CD4-positive, alpha-beta T cell treated with Interleukin-2 at 100 ng/mL for 4 hours (primary cell): ENCODE measurements around the gene CEL.
"Not testable (repeated sequence)": the region's sequence is repeated elsewhere in the genome, so short reads cannot be mapped to it uniquely, and the experiment has no call there.

ENCODE experiments used
- DNase-seq: peaks from one replicate; pipeline ENCODE4 v3.0.0-alpha.2; 2020; ENCODE audit warnings: low spot score

The CEL gene

DNA sequence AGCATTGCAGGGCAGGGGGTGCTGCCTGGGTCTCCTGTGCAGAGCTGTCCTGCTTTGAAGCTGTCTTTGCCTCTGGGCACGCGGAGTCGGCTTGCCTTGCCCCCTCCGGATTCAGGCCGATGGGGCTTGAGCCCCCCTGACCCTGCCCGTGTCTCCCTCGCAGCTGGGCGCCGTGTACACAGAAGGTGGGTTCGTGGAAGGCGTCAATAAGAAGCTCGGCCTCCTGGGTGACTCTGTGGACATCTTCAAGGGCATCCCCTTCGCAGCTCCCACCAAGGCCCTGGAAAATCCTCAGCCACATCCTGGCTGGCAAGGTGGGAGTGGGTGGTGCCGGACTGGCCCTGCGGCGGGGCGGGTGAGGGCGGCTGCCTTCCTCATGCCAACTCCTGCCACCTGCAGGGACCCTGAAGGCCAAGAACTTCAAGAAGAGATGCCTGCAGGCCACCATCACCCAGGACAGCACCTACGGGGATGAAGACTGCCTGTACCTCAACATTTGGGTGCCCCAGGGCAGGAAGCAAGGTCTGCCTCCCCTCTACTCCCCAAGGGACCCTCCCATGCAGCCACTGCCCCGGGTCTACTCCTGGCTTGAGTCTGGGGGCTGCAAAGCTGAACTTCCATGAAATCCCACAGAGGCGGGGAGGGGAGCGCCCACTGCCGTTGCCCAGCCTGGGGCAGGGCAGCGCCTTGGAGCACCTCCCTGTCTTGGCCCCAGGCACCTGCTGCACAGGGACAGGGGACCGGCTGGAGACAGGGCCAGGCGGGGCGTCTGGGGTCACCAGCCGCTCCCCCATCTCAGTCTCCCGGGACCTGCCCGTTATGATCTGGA lies 2.7 kb downstream of the CEL start:
- no peak for DNase-seq

DNA sequence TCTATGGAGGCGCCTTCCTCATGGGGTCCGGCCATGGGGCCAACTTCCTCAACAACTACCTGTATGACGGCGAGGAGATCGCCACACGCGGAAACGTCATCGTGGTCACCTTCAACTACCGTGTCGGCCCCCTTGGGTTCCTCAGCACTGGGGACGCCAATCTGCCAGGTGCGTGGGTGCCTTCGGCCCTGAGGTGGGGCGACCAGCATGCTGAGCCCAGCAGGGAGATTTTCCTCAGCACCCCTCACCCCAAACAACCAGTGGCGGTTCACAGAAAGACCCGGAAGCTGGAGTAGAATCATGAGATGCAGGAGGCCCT lies 3.2 kb downstream of the CEL start:
- DNase-seq, result no peak

DNA sequence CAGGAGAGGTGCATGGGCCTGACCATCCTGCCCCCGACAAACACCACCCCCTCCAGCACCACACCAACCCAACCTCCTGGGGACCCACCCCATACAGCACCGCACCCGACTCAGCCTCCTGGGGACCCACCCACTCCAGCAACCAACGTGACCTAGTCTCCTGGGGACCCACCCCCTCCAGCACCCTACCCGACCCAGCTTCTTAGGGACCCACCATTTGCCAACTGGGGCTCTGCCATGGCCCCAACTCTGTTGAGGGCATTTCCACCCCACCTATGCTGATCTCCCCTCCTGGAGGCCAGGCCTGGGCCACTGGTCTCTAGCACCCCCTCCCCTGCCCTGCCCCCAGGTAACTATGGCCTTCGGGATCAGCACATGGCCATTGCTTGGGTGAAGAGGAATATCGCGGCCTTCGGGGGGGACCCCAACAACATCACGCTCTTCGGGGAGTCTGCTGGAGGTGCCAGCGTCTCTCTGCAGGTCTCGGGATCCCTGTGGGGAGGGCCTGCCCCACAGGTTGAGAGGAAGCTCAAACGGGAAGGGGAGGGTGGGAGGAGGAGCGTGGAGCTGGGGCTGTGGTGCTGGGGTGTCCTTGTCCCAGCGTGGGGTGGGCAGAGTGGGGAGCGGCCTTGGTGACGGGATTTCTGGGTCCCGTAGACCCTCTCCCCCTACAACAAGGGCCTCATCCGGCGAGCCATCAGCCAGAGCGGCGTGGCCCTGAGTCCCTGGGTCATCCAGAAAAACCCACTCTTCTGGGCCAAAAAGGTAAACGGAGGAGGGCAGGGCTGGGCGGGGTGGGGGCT lies 4.6 kb downstream of the CEL start:
- no peak for DNase-seq

DNA sequence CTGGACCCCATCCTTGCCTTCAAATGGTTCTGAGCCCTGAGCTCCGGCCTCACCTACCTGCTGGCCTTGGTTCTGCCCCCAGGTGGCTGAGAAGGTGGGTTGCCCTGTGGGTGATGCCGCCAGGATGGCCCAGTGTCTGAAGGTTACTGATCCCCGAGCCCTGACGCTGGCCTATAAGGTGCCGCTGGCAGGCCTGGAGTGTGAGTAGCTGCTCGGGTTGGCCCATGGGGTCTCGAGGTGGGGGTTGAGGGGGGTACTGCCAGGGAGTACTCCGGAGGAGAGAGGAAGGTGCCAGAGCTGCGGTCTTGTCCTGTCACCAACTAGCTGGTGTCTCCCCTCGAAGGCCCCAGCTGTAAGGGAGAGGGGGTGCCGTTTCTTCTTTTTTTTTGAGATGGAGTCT lies 5.2 kb downstream of the CEL start:
- DNase-seq, result no peak

DNA sequence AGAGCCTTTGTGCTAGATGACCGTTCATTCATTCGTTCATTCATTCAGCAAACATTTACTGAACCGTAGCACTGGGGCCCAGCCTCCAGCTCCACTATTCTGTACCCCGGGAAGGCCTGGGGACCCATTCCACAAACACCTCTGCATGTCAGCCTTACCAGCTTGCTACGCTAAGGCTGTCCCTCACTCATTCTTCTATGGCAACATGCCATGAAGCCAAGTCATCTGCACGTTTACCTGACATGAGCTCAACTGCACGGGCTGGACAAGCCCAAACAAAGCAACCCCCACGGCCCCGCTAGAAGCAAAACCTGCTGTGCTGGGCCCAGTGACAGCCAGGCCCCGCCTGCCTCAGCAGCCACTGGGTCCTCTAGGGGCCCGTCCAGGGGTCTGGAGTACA lies 6.0 kb downstream of the CEL start:
- DNase-seq, result no peak

DNA sequence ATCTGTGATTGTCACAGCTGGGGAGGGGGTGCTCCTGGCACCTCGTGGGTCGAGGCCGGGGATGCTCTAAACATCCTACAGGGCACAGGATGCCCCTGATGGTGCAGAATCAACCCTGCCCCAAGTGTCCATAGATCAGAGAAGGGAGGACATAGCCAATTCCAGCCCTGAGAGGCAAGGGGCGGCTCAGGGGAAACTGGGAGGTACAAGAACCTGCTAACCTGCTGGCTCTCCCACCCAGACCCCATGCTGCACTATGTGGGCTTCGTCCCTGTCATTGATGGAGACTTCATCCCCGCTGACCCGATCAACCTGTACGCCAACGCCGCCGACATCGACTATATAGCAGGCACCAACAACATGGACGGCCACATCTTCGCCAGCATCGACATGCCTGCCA lies 6.7 kb downstream of the CEL start:
- DNase-seq, result not testable (repeated sequence)

DNA sequence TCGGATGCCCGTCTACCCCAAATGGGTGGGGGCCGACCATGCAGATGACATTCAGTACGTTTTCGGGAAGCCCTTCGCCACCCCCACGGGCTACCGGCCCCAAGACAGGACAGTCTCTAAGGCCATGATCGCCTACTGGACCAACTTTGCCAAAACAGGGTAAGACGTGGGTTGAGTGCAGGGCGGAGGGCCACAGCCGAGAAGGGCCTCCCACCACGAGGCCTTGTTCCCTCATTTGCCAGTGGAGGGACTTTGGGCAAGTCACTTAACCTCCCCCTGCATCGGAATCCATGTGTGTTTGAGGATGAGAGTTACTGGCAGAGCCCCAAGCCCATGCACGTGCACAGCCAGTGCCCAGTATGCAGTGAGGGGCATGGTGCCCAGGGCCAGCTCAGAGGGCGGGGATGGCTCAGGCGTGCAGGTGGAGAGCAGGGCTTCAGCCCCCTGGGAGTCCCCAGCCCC lies 8.8 kb downstream of the CEL start:
- not testable (repeated sequence) for DNase-seq

DNA sequence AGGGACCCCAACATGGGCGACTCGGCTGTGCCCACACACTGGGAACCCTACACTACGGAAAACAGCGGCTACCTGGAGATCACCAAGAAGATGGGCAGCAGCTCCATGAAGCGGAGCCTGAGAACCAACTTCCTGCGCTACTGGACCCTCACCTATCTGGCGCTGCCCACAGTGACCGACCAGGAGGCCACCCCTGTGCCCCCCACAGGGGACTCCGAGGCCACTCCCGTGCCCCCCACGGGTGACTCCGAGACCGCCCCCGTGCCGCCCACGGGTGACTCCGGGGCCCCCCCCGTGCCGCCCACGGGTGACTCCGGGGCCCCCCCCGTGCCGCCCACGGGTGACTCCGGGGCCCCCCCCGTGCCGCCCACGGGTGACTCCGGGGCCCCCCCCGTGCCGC lies 9.2 kb downstream of the CEL start:
- not testable (repeated sequence) for DNase-seq

DNA sequence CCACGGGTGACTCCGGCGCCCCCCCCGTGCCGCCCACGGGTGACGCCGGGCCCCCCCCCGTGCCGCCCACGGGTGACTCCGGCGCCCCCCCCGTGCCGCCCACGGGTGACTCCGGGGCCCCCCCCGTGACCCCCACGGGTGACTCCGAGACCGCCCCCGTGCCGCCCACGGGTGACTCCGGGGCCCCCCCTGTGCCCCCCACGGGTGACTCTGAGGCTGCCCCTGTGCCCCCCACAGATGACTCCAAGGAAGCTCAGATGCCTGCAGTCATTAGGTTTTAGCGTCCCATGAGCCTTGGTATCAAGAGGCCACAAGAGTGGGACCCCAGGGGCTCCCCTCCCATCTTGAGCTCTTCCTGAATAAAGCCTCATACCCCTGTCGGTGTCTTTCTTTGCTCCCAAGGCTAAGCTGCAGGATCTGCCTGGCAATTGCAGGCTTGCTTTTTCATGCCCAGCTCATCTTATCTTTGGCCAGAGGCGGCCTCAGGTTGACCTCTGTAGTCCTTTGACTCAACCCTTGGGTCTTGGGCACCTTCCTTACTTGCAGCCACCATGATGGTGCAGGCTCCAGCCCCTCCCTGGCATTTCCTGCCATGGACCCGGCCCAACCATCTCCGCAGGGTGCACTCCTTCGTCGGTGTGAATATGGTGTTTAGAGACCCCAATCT lies 9.8 kb downstream of the CEL start:
- no peak for DNase-seq

DNA sequence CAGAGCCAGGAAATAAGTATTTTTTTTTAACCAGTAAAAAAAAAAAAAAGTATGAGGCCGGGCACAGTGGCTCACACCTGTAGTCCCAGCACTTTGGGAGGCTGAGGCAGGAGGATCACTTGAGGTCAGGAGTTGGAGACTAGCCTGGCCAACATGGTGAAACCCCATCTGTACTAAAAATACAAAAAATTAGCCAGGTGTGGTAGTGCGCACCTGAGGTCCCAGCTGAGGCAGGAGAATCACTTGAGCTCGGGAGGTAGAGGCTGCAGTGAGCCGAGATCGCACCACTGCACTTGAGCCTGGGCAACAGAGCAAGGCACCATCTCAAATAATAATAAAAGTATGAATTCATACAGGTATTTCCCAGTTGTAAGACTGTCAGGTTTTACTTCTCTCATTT lies 10.4 kb downstream of the CEL start:
- not testable (repeated sequence) for DNase-seq

DNA sequence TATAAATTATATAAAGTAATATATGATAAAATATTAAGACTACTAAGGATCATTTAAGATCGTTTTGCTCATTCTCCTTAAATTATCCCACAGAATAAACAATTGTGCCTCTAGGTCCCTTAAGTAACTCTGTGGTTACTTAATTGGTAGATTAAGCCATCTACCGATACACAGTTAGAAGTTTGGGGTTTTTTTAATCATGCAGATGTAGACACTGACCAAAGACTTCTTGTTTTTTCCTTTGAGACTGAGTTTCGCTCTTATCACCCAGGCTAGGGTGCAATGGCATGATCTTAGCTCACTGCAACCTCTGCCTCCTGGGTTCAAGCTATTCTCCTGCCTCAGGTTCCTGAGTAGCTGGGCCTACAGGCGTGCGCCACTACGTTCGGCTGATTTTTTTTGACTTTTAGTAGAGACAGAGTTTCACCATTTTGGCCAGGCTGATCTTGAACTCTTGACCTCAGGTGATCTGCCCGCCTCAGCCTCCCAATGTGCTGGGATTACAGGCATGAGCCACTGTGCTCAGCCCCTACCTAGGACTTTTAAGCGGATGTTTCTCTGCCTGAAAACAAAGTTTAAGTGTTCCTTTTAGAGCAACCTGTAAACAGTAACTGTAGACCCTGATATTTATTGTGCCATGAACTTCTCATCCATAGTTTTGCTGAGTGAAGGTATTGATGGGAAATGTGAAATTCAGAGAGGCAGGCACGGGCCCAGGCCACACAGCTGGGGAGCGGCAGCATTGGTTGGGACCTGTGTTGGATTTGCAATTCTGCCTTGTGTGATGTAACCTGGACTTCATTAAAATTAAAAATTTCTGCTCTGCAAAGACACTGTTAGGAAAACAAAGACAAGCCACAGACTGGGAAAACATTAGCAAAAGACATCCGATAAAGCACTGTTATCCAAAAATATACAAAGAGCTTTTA lies 11.6 kb downstream of the CEL start:
- no peak for DNase-seq

DNA sequence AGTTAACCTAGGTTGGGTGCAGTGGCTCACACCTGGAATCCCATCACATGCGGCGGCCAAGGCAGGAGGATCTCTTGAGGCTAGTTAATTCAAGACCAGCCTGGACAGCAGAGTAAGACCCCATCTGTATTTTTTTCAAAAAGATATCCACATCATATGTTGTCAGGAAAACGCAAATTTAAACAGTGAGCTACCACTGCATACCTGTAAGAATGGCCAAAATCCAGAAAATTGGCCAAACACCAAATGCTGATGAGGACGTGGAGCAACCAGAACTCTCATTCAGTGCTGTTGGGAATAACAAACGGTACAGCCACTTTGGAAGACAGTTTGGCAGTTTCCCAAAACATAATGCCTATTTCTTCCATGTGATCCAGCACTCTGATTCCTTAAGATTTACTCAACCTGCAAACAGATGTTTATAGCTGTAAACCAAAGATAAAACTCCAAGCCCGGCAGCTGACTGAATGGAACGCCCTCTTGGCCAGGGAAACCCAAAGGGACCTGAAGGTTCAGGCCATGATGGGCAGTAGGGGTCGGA lies 12.4 kb downstream of the CEL start:
- no peak for DNase-seq

DNA sequence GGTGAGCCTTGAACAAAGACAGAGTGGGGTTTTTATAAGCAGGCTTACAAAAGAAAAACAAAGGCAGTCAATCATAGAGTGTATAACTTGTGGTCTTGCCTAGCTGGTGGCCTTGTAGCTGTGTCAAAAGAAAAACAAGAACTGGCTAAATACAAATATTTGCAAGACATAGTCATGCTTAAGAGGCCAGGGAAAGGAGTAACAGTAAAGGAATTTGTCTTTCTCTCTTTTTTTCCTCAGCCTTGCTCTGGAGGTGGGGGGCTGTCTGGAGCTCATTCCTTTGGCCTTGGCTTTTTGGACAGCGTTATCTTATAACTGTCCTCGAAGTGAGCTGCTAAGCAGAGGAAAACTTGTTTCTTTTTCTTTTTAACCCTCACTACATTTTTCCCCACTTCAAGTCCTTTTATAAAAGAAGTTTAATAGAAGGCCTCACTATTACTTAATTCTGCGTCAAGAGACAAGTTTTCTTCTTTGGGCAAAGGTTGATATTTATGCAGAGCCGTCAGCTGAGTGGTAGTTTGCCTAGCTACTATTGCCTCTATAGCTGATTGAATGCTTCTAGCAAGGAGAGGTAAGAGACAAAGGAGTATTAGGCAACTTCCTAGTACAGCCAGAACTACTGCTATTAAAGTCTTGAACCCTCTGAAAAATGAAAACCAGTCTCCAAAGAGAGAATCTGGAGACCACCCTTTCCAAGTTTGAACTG lies 14.3 kb downstream of the CEL start:
- no peak for DNase-seq

DNA sequence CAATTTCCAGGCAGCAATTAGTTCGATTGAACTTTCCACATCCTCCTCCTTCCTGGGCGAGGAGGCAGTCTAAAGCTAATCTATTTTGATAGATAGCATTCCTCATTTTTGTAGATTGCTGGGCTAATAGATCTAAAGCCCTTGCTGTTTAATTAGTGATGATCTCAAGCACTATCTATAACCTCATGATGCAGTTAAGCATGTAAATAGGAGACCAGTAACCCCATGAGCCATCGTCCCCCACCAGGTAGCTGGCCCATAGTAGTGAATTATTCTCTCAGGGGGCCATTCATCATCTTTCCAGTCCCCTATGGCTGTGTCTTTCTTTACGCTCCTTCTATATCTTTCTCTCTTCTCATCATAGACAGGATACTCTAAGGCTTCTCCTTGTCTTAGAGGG lies 14.9 kb downstream of the CEL start:
- no peak for DNase-seq

DNA sequence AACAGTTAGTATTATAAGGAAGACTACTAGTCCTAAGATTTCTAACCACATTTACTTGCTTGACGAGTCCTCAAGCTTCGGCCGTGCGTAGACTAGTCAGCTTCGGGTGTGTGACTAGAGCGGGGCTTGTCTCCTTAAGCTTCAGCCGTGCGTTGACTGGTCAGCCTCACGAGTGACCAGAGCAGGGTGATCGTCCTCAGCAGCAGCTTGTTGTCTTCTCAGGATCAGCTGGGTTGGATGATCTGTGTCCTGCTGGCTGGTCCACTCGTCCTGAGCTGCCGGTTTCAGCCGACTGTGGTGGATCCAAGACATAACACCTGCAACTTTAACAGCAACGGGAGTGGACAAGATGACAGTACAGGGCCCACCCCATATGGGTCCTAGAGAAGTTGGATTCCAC lies 16.7 kb downstream of the CEL start:
- no peak for DNase-seq

DNA sequence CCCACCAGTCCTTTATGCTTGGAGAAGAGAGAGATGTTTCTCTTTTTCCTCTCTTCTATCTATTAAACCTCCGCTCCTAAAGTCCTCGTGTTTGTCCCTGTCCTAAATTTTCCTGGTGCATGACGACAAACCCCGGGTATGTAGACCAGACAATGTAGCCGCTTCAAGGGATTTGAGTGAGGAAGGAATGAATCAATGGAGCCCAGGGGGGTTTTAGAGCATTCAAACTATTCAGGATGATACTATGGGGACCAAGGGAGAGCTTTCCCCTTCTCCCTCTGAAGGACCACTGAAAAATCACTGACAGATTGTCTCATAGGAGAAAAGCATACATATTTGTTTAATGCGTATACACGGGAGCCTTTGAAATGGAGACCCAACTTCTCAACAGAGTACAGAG lies 18.4 kb downstream of the CEL start:
- DNase-seq, result no peak

DNA sequence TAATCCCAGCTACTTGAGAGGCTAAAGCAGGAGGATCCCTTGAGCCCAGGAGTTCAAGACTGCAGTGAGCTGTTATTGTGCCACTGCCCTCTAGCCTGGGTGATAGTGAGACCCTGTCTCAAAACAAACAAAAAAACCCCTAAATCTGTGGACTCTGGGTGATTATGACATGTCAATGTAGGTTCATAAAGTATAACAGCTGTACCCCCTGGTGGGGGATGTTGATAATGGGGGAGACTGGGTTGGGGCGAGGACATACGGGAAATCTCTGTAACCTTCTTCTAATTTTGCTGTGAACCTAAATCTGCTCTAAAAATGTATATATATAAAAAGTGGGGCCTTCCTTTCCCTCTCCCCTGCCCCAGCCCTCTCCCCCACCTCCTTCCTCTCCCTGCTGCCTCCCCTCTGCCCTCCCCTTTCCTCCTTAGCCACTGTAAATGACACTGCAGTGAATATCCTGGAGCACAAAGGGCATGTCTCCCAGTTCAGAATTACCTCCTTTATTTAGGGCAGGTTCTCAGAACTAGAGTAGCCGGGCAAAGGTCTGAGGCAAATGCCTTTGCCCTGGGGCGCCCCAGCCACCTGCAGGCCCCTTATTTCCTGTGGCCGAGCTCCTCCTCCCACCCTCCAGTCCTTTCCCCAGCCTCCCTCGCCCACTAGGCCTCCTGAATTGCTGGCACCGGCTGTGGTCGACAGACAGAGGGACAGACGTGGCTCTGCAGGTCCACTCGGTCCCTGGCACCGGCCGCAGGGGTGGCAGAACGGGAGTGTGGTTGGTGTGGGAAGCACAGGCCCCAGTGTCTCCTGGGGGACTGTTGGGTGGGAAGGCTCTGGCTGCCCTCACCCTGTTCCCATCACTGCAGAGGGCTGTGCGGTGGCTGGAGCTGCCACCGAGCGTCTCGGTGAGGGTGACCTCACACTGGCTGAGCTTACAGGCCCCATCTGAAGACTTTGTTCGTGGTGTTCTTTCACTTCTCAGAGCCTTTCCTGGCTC lies 19.3 kb downstream of the CEL start:
- not testable (repeated sequence) for DNase-seq

DNA sequence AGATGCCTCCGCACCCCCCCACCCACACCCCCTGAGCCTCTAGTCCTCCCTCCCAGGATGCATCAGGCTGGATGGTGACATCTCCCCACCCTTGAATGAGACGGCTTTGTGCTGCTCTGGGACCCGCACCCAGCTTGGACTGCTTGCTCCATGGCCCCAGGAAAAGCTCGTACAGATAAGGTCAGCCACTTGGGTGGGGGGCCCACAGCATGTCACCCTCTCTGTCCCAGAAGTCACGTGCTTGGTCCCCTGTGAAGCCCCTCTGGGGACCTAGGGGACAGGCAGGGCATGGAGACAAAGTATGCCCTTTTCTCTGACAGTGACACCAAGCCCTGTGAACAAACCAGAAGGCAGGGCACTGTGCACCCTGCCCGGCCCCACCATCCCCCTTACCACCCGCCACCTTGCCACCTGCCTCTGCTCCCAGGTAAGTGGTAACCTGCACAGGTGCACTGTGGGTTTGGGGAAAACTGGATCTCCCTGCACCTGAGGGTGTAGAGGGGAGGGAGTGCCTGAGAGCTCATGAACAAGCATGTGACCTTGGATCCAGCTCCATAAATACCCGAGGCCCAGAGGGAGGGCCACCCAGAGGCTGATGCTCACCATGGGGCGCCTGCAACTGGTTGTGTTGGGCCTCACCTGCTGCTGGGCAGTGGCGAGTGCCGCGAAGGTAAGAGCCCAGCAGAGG lies 20.3 kb downstream of the CEL start:
- not testable (repeated sequence) for DNase-seq

DNA sequence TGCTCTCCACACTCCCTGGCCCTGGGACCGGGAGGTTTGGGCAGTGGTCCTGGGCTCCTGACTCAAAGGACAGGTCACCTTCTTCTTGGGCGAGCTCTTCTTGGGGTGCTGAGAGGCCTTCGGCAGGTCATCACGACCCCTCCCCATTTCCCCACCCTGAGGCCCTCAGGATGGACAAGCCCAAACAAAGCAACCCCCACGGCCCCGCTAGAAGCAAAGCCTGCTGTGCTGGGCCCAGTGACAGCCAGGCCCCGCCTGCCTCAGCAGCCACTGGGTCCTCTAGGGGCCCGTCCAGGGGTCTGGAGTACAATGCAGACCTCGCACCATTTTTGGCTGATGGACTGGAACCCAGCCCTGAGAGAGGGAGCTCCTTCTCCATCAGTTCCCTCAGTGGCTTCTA lies 21.9 kb downstream of the CEL start:
- DNase-seq, result not testable (repeated sequence)
